Stimulated activated CD4-positive, alpha-beta T cell treated with anti-CD3 and anti-CD28 coated beads, Interleukin-12 subunit alpha, Interleukin-12 subunit beta, amount 100 ng/mL, for 24 hours (primary cell): ENCODE measurements around the gene SERPINB1.
A peak's percentile ranks its signal among the peaks of the same experiment; 100 is the strongest.

Experiments used
- DNase-seq, 2 experiments: peaks; one replicate each; pipeline ENCODE4 v3.0.0-alpha.2; 2020; ENCODE audit warnings: low read depth in 2 of 2

SERPINB1 gene

DNA sequence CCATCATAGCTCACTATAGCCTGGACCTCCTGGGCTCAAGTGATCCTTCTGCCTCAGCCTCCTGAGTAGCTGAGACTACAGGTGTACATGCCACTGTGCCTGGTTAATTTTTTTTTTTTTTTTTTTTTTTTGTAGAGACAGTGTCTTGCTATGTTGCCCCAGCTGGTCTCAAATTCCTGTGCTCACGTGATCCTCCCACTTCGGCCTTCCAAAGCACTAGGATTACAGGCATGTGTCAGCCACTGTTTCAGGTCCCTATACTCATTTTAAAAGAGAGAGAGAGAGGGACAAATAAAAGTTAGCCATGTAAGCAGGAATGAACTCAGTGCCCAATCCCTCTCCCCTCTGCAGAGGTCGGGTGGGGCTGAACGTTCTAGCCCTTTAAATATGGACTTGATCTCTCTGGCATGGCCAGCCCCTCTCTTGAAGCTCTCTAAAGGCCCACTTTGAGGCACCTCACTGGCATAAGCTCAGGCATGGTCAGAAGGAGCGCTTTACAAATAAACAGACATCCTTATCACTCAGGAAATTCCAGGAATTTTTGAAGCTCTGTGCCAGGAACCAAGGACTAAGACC, 9.0 kb upstream of the SERPINB1 start:
- no peak for DNase-seq

DNA sequence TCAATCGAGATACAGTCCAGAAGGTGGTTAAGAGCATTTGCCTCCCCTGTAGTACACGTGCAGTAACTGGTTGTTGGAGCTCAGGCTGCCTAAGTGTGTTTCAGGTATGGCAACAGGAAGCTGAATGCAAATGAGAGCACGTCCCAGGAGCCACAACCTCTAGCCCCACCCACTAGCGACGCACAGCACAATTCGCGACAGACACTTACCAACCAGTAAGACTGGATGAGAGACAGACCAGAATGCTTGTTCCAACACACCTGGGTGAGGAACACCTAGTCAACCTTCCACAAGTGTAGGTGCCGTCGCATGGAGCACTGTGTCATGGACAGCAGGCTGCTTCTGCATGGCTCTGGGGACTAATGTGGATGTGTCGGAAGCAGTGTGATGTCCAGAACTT, 7.2 kb upstream of the SERPINB1 start:
- peak; percentile 42 to 60 for DNase-seq

DNA sequence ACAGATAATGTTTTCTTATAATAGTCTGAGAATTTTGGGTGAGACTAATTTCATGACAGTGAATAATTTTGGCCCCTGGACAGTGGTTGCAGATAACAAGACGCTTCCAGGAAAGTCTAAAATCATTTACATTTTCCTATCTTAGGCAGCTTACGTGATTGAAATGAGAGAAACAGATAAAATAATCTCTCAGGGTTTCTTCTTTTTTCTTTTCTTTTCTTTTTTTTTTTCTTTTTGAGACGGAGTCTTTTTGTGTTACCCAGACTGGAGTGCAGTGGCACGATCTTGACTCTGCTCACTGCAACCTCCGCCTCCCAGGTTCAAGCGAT, 4.2 kb upstream of the SERPINB1 start:
- no peak for DNase-seq

DNA sequence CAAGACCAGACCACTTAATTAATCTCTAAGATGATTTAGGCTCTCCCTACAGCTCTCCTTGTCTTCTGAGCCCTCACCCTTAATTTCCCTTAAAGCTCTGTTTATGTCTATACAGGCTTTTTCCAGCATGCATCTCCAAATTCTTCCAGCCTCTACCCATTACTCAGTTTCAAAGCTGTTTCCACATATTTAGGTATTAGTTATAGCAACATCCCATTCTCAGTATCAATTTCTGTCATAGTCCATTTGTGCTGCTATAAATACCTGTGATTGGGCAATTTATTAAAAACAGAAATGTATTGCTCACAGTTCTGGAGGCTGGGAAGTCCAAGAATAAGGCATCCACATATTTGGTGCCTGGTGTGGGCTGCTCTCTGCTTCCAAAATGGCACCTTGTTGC, 2.3 kb upstream of the SERPINB1 start:
- no peak for DNase-seq

DNA sequence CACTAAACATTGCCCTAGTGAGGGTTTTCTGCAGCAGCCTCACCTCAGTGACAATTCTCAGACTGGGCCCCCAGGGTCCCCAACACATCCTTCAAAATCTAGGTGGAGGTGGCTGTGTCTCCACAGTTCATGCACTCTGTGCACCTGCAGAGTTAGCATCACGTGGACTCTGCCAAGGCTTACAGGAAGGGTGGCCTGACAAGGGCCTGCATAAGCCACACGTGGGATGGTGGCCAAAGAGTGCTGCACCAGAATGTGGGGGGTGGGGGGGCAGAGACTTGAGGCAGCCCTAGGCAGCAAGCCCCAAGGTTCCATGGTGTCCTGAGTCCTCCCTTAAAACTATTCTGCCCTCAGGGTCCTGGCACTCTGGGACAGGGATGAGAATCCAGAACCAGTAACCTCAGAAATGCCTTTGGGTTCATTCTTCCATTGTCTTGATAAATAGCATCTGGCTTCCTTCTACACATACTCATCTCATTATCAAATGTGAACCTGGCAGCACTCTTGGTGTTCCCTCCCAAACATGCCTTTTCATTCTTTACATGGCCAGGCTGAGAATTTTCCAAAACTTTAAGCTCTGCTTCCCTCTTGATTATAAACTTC, 1.6 kb upstream of the SERPINB1 start:
- no peak for DNase-seq

DNA sequence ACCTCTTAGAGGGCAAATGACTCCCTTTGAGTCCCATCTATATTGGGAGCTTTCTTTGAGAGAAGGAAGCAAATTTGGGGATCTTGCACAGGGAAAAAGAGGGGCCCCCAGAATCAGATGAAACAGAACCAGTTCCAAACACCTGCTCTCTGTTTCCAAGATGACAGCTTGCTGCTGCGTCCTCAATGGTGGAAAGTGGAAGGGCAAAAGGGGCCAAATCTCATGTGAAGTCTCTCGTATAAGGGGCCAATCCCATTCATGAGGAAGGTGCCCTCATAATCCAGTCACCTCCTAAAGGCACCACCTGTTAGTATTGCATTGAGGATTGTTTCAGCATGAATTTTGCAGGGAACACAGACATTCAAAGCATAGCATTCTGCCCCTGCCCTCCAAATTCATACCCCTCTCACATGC, 483 bp upstream of the SERPINB1 start:
- no peak for DNase-seq

DNA sequence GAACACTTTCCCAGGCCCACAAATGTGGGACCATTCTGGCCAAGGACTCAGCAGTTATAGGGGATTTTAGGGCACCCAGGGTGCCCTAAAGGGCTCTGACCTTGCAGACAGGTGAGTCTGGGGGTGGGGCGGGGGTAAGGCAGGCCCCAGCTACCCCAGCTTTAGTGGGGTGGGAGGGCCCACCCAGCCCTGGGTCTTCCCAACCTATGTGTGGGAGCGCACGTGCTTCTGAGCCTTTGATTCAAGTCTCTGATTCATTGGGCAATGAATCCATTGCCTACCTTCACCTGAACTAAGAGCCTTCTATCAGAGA, 958 bp downstream of the SERPINB1 start:
- no peak for DNase-seq

DNA sequence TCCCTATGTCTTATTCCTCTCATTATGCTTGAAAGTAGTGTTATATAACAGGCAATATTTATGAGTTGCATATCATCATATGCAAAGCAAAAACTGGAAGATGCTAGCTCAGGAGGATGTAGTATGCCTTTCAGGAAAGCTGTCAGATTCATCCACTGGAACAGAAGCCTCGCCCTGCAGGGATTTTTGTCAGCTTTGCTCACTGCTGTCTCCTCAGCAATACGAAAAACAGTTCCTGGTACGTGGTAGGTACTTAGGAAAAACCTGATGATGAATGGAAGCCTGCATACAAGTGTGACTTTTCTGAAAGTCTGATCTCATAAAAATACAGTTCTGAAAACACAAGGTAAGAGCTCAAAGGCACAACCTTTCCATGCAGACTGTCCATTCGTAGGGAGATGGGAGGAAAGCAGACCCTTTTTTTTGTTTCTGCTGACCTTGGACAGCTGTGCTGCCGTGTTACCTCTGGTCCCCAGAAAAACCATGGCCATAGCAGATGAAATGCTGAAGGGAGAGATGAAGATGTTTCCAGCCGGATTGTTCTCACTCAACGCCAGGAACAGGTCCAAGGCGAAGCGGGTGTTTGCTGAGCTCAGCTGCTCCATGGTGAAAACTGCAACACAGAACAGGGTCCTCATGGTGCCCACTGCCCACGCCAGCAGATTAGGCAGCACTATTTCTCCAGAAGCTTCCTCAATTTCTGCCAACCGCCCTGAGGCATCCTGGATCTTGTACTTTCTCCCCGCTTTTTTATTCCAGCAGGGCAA, 1.5 kb downstream of the SERPINB1 start:
- no peak for DNase-seq

DNA sequence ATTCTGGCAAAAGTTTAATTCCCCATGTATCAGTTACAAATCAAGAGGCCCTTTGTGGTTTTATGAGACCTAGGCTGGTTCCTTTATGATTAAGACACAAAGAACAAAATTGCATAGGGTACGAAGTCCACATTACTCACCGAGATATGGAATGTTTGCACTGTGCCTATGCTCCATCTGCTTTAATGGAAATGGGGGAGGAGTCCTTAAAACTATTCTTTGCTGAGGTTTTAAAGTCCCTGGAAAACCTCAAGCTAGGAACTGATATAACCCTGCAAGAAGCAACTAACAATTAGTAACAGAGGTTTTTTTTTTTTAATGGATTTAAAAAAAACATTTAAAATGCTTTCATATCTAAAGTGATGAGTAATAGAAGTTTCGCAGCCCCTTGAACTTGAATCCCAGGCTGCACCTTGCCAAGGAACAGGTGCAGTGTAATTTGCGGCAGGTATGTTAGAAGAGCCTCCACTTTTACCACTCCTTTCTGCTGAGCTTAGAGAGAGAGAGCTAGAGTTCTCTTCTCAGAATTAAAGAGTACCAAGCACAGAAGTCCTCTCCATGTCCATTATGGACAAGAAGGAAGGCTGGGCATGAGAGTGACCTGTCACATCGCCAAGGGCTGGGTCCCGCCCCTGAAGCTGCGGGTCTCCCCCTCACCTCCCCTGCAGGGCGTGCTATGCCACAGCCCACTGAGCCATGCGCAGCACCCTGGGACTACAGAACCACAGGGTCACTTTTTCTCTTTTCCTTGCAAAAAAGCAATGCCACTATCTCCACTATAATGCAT, 2.3 kb downstream of the SERPINB1 start:
- DNase-seq, result no peak

DNA sequence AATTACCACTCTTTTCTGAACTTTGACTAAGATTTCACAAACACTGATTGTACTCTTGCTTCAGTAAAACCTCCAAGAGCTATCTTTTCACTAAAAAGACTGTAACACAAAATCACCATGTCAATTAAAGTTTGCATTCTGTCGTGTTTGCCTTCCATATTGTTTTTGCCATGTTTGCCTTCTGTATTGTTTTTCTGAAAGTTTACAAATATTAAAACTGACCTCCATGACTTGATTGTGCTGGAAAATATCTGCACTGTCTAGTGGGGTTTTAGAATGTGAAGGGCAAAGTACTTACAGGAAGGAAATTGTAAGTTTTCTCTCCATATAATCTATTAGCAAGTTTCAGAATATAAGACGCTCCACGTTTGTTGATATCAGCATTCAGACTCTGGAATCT, 3.4 kb downstream of the SERPINB1 start:
- no peak for DNase-seq

DNA sequence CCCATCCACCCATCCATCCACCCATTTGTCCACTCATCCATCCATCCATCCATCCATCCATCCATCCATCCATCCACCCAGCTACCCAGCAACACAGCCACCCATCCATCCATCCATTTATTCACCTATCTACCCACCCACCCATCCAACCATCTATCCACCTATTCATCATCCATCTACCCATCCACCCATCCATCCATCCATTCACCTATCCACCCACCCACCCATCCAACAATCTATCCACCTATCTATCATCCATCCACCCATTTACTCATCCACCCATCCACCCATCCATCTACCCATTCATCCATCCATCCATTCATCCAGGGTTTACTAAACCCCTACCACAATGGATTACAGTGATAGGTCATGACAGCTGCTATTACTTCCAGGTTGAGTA, 7.4 kb downstream of the SERPINB1 start:
- no peak for DNase-seq

DNA sequence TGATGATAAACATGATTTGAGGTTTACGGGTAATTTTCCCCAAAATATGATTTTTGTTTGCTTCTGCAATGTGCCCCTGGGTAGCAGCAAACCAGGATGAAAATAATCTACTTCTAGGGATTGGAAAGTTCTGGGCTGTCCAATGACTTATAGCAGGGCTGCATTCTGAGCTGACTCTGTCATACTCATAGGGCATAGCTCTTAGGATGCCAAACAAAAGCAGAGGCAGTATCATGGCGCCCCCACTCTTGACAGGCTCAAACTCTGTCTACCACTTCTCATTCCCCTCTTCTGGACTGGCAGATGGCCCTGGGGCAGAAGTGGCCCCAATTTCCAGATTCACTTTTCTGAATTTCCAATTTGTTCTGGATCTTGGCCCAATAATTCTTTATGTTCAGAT, 10.3 kb downstream of the SERPINB1 start:
- no peak for DNase-seq

DNA sequence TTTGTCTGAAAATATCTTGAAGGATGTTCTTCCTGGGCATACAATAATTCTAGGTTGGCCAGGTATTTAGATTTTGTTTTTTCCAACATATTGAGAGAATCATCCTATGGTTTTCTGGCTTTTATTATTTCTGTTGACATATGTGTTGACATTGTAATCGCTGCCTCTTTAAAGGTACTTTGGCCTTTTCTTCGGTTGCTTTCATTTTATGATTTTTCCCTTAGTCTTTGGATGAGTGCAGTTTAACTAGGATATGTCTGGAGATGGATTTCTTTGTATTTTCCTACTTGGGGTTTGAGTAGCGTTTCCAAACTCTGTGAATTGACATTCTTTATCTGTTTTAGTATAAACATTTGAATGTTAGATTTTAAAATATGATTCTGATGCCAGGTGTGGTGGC, 11.5 kb downstream of the SERPINB1 start:
- no peak for DNase-seq

DNA sequence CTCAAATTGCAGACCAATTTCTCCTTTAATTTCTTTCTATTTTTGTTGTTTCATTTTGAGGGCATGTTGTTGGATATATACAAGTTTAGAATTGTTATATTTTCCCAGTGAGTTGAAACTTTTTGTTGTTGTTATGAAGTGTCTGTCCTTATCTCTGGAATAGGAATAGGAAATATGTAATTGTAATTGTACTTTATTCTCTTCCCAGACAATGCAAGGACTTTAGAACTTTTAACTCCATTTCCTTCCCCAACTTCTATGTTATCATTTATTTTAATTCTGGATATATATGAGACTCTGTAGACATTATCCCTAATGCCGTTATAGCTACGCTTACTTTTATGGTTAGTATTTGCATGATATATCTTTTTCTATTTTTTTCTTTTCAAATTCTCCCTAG, 12.4 kb downstream of the SERPINB1 start:
- DNase-seq, result no peak

DNA sequence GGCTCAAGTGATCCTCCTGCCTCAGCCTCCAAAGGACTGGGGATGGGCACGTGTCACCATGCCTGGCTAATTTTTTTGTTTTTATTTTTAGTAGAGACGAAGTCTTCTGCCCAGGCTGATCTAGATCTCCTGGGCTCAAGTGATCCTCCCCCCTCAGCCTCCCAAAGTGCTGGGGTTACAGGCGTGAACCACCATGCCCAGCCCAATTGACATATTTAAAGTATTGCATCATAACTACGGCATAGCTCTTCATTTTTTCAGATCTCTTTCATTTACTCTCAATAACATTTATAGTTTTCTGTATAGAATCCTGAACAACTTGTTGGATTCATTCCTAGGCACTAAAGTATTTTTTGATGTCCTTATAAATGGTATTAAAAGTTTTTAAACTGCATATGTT, 13.0 kb downstream of the SERPINB1 start:
- no peak for DNase-seq

DNA sequence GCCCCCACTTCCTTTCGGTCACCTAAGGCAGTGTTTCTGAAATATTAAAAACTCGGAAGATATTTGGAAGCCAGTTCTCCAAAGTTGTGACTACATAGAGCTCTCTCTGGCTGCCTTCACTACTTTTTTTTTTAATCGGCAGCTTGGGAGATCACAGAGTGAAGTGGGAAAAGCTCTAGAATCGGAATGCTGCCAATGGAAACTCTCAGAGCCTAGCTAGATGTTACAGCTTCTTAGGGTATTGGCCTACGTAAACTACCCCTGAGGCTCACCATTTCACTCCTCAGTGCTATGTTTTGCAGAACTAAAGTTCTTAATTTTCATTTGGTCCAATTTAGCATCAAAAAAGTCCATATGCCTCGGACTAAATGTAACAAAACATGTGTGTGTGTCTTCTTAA, 14.5 kb downstream of the SERPINB1 start:
- no peak for DNase-seq

DNA sequence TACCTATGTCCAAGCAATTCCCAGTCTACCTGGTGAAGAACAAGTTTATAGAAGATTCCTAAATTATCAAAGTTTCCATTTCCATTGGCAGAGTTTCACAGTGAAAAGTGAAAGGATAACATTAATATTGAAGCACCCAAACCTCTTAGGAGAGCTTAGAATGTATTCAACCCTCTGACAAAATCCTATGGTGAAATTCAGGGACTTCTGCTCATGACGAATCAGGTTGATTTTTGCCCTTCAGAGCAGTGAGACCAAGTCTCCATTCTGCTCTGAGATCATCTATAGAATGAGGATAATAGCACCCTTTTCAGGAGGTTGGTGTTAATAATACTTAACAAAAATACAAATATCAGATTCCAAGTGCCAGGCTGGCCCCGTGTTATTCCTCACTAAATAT, 15.5 kb downstream of the SERPINB1 start:
- DNase-seq, result no peak

DNA sequence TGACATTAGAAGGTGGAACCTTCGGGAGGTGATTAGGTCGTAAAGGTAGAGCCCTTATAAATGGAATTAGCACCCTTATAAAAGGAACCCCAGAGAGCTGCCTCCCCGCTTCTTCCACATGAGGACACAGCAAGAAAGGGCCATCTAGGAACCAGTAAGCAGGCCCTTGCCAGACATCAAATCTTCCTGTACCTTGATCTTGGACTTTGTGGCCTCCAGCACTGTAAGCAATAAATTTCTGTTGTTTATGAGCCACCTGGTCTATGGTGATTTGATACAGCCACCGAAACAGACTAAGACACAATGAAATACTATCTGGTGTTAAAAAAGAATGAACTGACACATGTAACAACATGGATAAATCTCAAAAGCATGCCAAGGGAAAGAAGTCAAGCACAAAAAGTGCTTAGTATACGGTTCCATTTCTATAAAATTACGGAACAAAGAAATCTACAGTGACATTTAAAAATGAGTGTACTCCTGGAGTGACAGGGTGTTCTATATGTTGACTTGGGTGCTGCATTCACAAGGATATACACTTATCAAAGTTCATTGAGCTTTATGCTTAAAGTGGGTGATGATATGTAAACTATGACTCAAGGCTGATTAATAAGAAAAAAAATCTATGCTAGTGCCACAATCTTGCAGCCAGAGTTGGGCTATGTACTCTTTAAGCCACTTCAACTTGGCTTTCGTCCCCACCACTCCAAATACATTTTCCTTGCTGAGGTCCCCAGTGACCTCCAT, 18.4 kb downstream of the SERPINB1 start:
- no peak for DNase-seq

DNA sequence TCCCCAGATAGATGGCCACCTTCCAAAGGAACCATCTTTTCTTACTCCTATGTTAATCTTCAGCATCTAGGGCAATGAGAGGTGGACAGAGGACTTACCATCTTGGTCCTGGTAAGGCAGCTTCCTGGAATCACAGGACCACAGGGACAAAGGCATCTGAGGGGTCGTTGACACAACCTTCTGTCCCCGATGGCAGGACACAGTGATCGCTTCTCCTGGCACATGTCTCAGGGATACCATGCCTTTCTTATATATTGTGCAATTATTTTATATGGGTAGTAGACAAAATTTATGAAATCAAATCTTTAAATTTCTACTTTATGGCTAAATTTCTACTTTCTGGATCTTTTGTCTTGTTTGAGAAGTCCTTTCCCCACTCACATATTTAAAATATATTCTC, 20.1 kb downstream of the SERPINB1 start:
- DNase-seq, result no peak

DNA sequence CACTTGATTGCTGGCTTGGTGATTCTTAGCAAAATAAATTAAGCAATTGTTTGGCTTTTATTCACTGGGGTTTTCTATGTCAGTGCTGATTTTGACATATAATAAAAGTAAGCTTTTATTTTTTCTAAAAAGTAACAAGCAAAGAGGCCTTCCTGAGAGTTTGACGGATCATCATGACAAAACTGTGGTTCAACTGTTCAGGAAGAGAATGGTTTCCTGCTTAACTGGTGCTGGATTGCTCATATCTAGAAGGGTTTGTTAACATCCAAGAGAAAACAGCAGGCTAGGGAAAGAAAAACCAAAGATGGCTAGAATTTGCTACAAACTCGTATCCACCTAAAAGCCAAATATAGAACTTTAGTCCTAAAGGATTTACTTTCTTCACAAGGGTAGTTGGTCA, 21.2 kb downstream of the SERPINB1 start:
- DNase-seq, result no peak

DNA sequence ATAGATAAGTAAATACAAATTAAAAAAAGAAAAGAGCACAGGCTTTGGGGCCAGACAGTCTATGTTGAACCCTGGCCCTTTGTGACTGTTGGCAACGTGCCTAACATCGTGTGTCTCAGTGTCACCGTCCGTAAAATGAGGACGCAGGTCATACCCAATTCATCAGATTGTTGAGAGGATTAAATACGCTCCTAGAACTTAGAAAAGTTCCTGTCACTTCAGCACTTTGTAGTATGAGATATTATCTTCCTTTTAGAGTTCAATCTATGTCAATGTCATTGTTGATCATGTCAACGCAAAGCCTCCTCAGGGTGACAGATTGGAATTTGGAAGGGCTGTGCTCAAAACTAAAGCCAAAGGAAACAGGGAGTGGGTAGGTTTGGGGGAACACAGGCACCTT, 21.7 kb downstream of the SERPINB1 start:
- DNase-seq, result no peak

DNA sequence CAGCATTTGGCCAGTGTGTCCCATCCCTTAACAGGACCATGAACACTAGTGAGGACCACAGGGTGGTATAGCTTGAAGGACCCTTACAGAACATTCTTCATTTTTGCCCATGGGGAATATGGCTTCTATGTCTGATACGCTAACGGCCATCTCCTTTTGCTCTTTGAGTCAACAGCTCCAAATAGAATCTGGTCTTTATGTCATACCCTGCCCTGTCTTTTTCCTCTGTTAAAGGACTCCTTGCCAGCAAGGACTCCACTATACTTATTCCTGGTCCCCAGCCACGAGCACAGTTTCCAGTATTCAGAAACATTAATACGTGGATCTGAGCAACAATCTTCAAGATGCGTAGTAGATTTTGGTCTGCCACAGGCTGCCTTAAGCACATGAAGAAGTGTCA, 22.5 kb downstream of the SERPINB1 start:
- DNase-seq, result no peak
